Ovary (tissue), 9 donors: ENCODE measurements around the gene CFAP210. TPM values are rescaled to one million over a fixed set of nuclear protein-coding genes. Genes with fewer than 3 reads are reported as not detected.
A peak's percentile ranks its signal among the peaks of the same experiment; 100 is the strongest.

Experiments used
- DNase-seq, 5 donors: peaks; one replicate each; pipeline ENCODE4 v3.0.0-alpha.2; 2019 to 2020
- H3K27ac ChIP-seq, 2 donors: fragments of 200-600 bp; one replicate each; pipeline versions ENCODE4 v1.5.1 to v1.8.0; 2019 to 2022
- H3K27me3 ChIP-seq: fragments of 200-600 bp; one replicate; pipeline ENCODE4 v1.8.0; 2022
- H3K36me3 ChIP-seq: fragments of 200-600 bp; sonication (generic); one replicate; pipeline ENCODE4 v1.5.1; 2019
- H3K4me1 ChIP-seq: one replicate; pipeline ENCODE4 v1.8.1; 2013; ENCODE audit warnings: mild to moderate bottlenecking, moderate library complexity; ENCODE audit not compliant: insufficient read depth
- H3K4me3 ChIP-seq: fragments of 200-600 bp; sonication (generic); one replicate; pipeline ENCODE4 v1.5.1; 2017
- H3K9me3 ChIP-seq, 2 donors: fragments of 200-600 bp in 1 of 2; sonication (generic) in 1 of 2; one replicate each; pipeline versions ENCODE4 v1.5.1 to v1.8.1; 2013 to 2019; ENCODE audit warnings: mild to moderate bottlenecking in 1 of 2, moderate library complexity in 1 of 2
- CTCF ChIP-seq, 3 donors: fragments of 450-650 bp in 2 of 3; fragments of 200-600 bp in 1 of 3; IDR thresholded peaks; one replicate each; pipeline versions ENCODE4 v1.5.1 to v1.8.0; 2016 to 2022; ENCODE audit warnings: antibody characterized with exemption in 3 of 3, mild to moderate bottlenecking in 1 of 3
- EP300 ChIP-seq: sonication (generic); formaldehyde crosslinking; IDR thresholded peaks from one replicate; pipeline ENCODE4 v1.6.1; 2017; ENCODE audit warnings: antibody characterized with exemption
- POLR2A ChIP-seq: fragments of 450-650 bp; IDR thresholded peaks from one replicate; pipeline ENCODE4 v1.6.1; 2017; ENCODE audit warnings: antibody characterized with exemption, mild to moderate bottlenecking, moderate library complexity
- WGBS, 3 donors: extraction: QIAGEN DNeasy Blood & Tissue Kit in 1 of 3; methylation state at CpG; one replicate each; pipeline versions ENCODE4 v1.1.5 to v1.1.7; 2013 to 2017; 5-methylcytosine and 5-hydroxymethylcytosine counted together
- intact Hi-C, 4 donors: fragments of 100-400 bp; cut with DNase I; formaldehyde crosslinking; loops; one replicate each; pipeline versions ENCODE4 v1.11.0 to v1.15.1; 2022 to 2023
- polyA plus RNA-seq, 2 donors: library from polyadenylated mRNA; stranded (reverse); fragments of 200-250 nt in 1 of 2; fragments of 350-450 nt in 1 of 2; fragmentation: Illumina TruSeq in 1 of 2; extraction: RNeasy Lipid Tissue Mini Kit (QIAGEN cat#74804) in 1 of 2; gene quantifications; one replicate each; pipeline ENCODE4 v1.2.3, GENCODE V29; 2013 to 2014
- total RNA-seq, 7 donors: library from RNA; depleted of rRNA in 2 of 7; stranded (reverse); fragments of >200 nt in 2 of 7; fragmentation: NEBNext Ultra II Directional in 3 of 7; extraction: Animal tissue kit (Norgen Biotek cat#: 25700) in 3 of 7; gene quantifications; one replicate each; pipeline versions ENCODE4 v1.1.0 to v1.2.4, GENCODE V29; 2016 to 2023
- donor health status: DM: no; HTN: no; CAD: no; lungs with moderate emphysema.
- donor health status: DM: no; HTN: no; CAD: no.
- donor health status: Bipolar disorder and iron deficiency.
- donor health status: DM: yes; HTN: yes; CAD: no.
- donor health status: DM: no; HTN: no; CAD: no.
- donor health status: DM: yes; HTN: yes; CAD: no.

Gene CFAP210
- total and polyA plus RNA-seq, 9 donors, result 0.07 to 2.8 (median 0.75) TPM; not detected in 1

GRCh38 chr2:169736902-169737301 lies 42.7 kb upstream of the CFAP210 start:
- intact Hi-C loops, result loop anchor here in 1 of 4 donors (10.0 kb wide), 1 partner anchor 152 kb away; the partner anchor contains the start of gene PPIG
- Histone ChIP-seq H3K4me3 (peak overlapping the region; percentile 13), H3K36me3 (no peaks in the 10 kb centered on the region), H3K27ac (no peak overlapping the region), H3K27me3 (no peaks in the 10 kb centered on the region), H3K4me1 (peaks cover 7% of the 10 kb centered on the region), H3K9me3 (no peaks in the 10 kb centered on the region)
- TF ChIP-seq POLR2A, result no peak
- no peak for TF ChIP-seq CTCF (IDR thresholded peaks at IDR 0.05)
- TF ChIP-seq EP300, result no peak
- 40 to 57% (median 47%) methylated on average over 5 of the region's 5 CpGs for WGBS, 3 donors
- DNase-seq, result no peak

- TF ChIP-seq CTCF (IDR thresholded peaks at IDR 0.05) (no peak), EP300 (no peak), POLR2A (no peak)
- DNase-seq, result no peak
- no peaks in the 10 kb centered on the region for H3K36me3 ChIP-seq
- no peaks in the 10 kb centered on the region for H3K9me3 ChIP-seq
- no peak overlapping the region for H3K4me3 ChIP-seq
- H3K27ac ChIP-seq, result no peak overlapping the region
- intact Hi-C loops, result loop anchor here in 1 of 4 donors (10.0 kb wide), 1 partner anchor 151 kb away; the partner anchor contains the start of gene PPIG
- 61 to 73% (median 69%) methylated on average over 4 of the region's 4 CpGs for WGBS, 3 donors
- H3K27me3 ChIP-seq, result no peaks in the 10 kb centered on the region
- peaks cover 7% of the 10 kb centered on the region for H3K4me1 ChIP-seq
These were observed 41.4 kb upstream of the CFAP210 start for GRCh38 chr2:169735623-169736022.

- WGBS, 3 donors, result 1% methylated on average over 45 to 69 of the region's 69 CpGs
- Histone ChIP-seq H3K4me1 (peaks cover 4% of the 10 kb centered on the region), H3K27me3 (no peaks in the 10 kb centered on the region), H3K27ac (peak overlapping the region; percentile 44 to 70), H3K36me3 (no peaks in the 10 kb centered on the region), H3K4me3 (peak overlapping the region; percentile 63), H3K9me3 (no peaks in the 10 kb centered on the region)
- intact Hi-C loops, result loop anchor here in 1 of 4 donors (10.0 kb wide), 1 partner anchor 150 kb away; the partner anchor contains the start of gene PPIG
- DNase-seq, result peak; percentile 25 to 71 (median 47)
- no peak for TF ChIP-seq EP300
- no peak for TF ChIP-seq POLR2A
- no peak for TF ChIP-seq CTCF (IDR thresholded peaks at IDR 0.05)
These were observed 40.1 kb upstream of the CFAP210 start for GRCh38 chr2:169734169-169734847.

GRCh38 chr2:169732583-169733358 lies 38.6 kb upstream of the CFAP210 start:
- no peak for DNase-seq
- Histone ChIP-seq H3K4me3 (peak overlapping the region; percentile 63), H3K36me3 (no peaks in the 10 kb centered on the region), H3K4me1 (peaks cover 4% of the 10 kb centered on the region), H3K9me3 (no peaks in the 10 kb centered on the region), H3K27me3 (no peaks in the 10 kb centered on the region), H3K27ac (peak overlapping the region; percentile 33 to 70)
- intact Hi-C loops, result loop anchor here in 1 of 4 donors (10.0 kb wide), 1 partner anchor 148 kb away; the partner anchor contains the start of gene PPIG
- WGBS, 3 donors, result 42 to 50% (median 45%) methylated on average over 13 of the region's 13 CpGs
- TF ChIP-seq CTCF (IDR thresholded peaks at IDR 0.05), result no peak
- no peak for TF ChIP-seq EP300
- TF ChIP-seq POLR2A, result no peak
